Measurements from ENCODE around the gene RELT. TPM values are rescaled to one million over a fixed set of nuclear protein-coding genes. Genes with fewer than 3 reads are reported as not detected.

Gene RELT
- total RNA-seq, 1 experiment from 2014 or later: 7.8 TPM

DNA sequence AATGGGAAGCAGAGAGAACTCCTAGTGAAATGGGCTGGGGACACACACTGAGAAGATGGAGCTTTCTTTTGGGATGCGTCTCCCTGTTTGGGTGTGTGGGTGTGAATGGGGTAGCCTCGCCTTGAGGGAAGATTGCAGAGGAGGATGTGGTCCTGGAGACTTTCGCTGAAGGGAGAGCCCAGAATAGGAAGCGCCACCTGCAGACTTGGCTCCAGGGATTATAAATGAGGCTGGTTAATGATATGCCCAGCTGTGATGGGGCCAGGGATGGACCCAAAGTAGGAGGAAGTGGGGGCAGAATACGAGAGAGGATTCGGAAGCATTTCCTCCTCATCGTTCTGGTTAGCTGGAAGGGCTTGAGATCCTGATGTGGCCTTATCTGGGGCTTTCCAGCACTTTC is 13.7 kb downstream of the RELT start:
- POLR2A ChIA-PET (ENCODE audit: unreplicated experiment): no interaction called here
- H3K27me3 ChIP-seq (ENCODE audit: insufficient read depth, low read depth): no peaks in the 10 kb centered on the region
- H3K9me3 ChIP-seq (ENCODE audit: insufficient read depth, low read depth): no peaks in the 10 kb centered on the region
- H3K36me3 ChIP-seq (ENCODE audit: low read depth): no peaks in the 10 kb centered on the region
- no peaks in the 10 kb centered on the region for H3K9me2 ChIP-seq (ENCODE audit: insufficient read depth)
- H3K4me2 ChIP-seq: no peak overlapping the region
- peaks cover 15% of the 10 kb centered on the region; the same call in 1 of the 2 replicates for H4K20me1 ChIP-seq (ENCODE audit: insufficient read depth)
- no peak overlapping the region for H3K4me3 ChIP-seq
- no peak overlapping the region for H3K27ac ChIP-seq
- intact Hi-C loops (cut with micrococcal nuclease; ENCODE audit: unreplicated experiment): loop anchor here (5.0 to 10.0 kb wide), 2 partner anchors 558 to 705 kb away; no protein-coding TSS in a partner anchor
- H3F3A ChIP-seq (ENCODE audit: insufficient read depth, low read depth): no peaks in the 10 kb centered on the region
- peaks cover 21% of the 10 kb centered on the region for H3K79me2 ChIP-seq (ENCODE audit: low read depth)
- no TSS peak for BruUV-seq (replicated peaks)
- TF ChIP-seq EZH2 (IDR thresholded peaks at IDR 0.05; ENCODE audit: low read depth): no peak
- TF ChIP-seq, protein P1, sequence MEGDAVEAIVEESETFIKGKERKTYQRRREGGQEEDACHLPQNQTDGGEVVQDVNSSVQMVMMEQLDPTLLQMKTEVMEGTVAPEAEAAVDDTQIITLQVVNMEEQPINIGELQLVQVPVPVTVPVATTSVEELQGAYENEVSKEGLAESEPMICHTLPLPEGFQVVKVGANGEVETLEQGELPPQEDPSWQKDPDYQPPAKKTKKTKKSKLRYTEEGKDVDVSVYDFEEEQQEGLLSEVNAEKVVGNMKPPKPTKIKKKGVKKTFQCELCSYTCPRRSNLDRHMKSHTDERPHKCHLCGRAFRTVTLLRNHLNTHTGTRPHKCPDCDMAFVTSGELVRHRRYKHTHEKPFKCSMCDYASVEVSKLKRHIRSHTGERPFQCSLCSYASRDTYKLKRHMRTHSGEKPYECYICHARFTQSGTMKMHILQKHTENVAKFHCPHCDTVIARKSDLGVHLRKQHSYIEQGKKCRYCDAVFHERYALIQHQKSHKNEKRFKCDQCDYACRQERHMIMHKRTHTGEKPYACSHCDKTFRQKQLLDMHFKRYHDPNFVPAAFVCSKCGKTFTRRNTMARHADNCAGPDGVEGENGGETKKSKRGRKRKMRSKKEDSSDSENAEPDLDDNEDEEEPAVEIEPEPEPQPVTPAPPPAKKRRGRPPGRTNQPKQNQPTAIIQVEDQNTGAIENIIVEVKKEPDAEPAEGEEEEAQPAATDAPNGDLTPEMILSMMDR (conservative IDR thresholded peaks at IDR 0.05): no peak
- H2AFZ ChIP-seq: no peak overlapping the region
- CTCF ChIA-PET: no interaction called here
- DNase-seq: no peak
- 0 out of 2 replicates have a peak, but pooled peaks cover 14% of the 10 kb centered on the region for H3K4me1 ChIP-seq (replicated peaks; ENCODE audit: insufficient read depth)

DNA sequence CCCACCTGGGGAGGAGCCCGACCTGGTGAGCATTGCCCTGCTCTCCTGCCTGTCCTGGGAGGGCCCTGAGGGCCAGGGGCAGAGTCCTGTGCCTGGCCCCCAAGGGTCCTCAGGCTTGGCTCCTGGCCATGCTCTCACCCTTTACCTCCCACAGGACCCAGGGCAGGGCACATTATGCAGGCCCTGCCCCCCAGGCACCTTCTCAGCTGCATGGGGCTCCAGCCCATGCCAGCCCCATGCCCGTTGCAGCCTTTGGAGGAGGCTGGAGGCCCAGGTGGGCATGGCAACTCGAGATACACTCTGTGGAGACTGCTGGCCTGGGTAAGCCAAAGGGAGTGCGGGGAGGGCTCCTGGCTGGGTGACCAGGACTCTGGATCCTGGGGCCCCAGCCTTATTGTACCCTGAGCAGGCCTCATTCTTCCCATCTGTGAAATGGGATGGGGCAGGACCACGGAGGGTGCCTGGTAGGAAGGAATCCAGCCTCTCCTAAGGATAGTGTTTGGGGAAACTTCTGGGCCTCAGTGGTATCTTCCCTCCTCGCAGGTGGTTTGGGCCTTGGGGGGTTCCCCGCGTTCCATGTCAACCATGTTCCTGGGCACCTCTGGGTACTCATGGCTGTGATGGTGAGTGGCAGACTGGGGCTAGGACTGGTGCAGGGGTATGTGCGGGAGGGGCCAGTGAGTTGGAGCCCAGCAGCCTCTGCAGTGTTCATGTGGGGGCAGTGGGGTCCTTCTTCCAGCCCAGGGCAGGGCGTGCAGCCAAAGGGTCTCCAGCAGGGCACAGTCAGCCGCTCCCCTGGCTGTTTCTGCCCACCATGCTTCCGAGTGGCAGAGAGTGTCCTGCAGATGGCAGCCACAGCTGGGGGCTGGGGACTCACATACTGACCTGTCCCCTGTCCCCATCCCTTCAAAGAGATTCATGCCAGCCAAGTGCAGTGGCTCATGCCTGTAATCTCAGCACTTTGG is 14.7 kb downstream of the RELT start:
- Histone ChIP-seq H4K20me1 (ENCODE audit: insufficient read depth) (peaks cover 7% of the 10 kb centered on the region; the same call in 1 of the 2 replicates), H3K27ac (no peak overlapping the region), H3K36me3 (ENCODE audit: low read depth) (no peaks in the 10 kb centered on the region), H3F3A (ENCODE audit: insufficient read depth, low read depth) (no peaks in the 10 kb centered on the region), H3K9me3 (ENCODE audit: insufficient read depth, low read depth) (no peaks in the 10 kb centered on the region), H3K4me1 (replicated peaks; ENCODE audit: insufficient read depth) (0 out of 2 replicates have a peak, but pooled peaks cover 10% of the 10 kb centered on the region), H3K4me2 (no peak overlapping the region), H2AFZ (no peak overlapping the region), H3K9me2 (ENCODE audit: insufficient read depth) (no peaks in the 10 kb centered on the region), H3K4me3 (no peak overlapping the region), H3K79me2 (ENCODE audit: low read depth) (peaks cover 13% of the 10 kb centered on the region), H3K27me3 (ENCODE audit: insufficient read depth, low read depth) (no peaks in the 10 kb centered on the region)
- ChIA-PET POLR2A (ENCODE audit: unreplicated experiment) (no interaction called here), CTCF (no interaction called here)
- no TSS peak for BruUV-seq (replicated peaks)
- no peak for DNase-seq
- intact Hi-C loops (cut with micrococcal nuclease; ENCODE audit: unreplicated experiment): no loop called here
- no peak for TF ChIP-seq EZH2 (IDR thresholded peaks at IDR 0.05; ENCODE audit: low read depth)
- TF ChIP-seq, protein P1 (conservative IDR thresholded peaks at IDR 0.05): no peak

DNA sequence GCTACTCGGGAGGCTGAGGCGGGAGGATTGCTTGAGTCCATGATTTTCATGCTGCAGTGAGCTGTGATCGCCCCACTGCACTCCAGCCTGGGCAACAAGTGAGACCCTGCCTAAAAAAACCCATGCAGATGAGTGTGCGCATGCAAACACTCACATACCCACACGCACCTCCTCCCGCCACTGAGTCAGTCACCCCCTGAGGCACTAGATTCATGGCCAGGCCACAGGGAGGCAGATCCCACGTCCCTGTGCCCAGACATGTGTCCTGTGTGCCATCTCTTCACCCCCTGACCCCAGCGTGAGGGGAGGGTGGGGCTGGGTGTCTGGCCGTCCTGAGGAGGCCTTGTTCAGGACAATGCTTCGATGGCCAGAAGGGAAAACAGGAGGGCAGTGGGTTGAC is 15.5 kb downstream of the RELT start:
- Histone ChIP-seq H3K27me3 (ENCODE audit: insufficient read depth, low read depth) (no peaks in the 10 kb centered on the region), H3K27ac (no peak overlapping the region), H3K4me1 (replicated peaks; ENCODE audit: insufficient read depth) (0 out of 2 replicates have a peak, but pooled peaks cover 8% of the 10 kb centered on the region), H3K9me2 (ENCODE audit: insufficient read depth) (no peaks in the 10 kb centered on the region), H3F3A (ENCODE audit: insufficient read depth, low read depth) (no peaks in the 10 kb centered on the region), H3K4me2 (no peak overlapping the region), H3K4me3 (no peak overlapping the region), H3K9me3 (ENCODE audit: insufficient read depth, low read depth) (no peaks in the 10 kb centered on the region), H4K20me1 (ENCODE audit: insufficient read depth) (peaks cover 4% of the 10 kb centered on the region; the same call in 1 of the 2 replicates), H3K36me3 (ENCODE audit: low read depth) (no peaks in the 10 kb centered on the region), H2AFZ (no peak overlapping the region), H3K79me2 (ENCODE audit: low read depth) (peaks cover 5% of the 10 kb centered on the region; the same call in 1 of the 2 replicates)
- intact Hi-C loops (cut with micrococcal nuclease; ENCODE audit: unreplicated experiment): no loop called here
- ChIA-PET POLR2A (ENCODE audit: unreplicated experiment) (no interaction called here), CTCF (no interaction called here)
- DNase-seq: no peak
- no peak for TF ChIP-seq EZH2 (IDR thresholded peaks at IDR 0.05; ENCODE audit: low read depth)
- TF ChIP-seq, protein P1 (conservative IDR thresholded peaks at IDR 0.05): no peak
- BruUV-seq (replicated peaks): no TSS peak
